HCT116 (cell line): Measurements from ENCODE around the gene IFT20. TPM values are rescaled to one million over a fixed set of nuclear protein-coding genes. Genes with fewer than 3 reads are reported as not detected.

Experiments
- ATAC-seq: fragments of 200-7000 bp; cut with Tn5 transposase; 2 replicates; pipeline ENCODE4 v1.9.1; 2020; ENCODE audit warnings: mild to moderate bottlenecking, moderate library complexity
- BruUV-seq: library from RNA; stranded (reverse); fragments of 400-500 nt; replicated peaks from 2 replicates; lab custom pipeline; 2021; lab: Mats Ljungman, UMichigan
- CTCF ChIA-PET: fragments of 300-600 bp; sonication (Branson Sonifier 250); formaldehyde crosslinking; loops from one replicate; lab custom pipeline; 2021; ENCODE audit warnings: antibody characterized with exemption; lab: Charles Lee
- POLR2A ChIA-PET: fragments of 300-600, 350-600 bp; sonication (Branson Sonifier 250); formaldehyde crosslinking; loops from one replicate; lab custom pipeline; 2021; ENCODE audit warnings: antibody characterized with exemption; lab: Charles Lee
- RAD21 ChIA-PET, 2 experiments: fragments of 300-600 bp; sonication (Branson Sonifier 250); formaldehyde crosslinking; loops; one replicate each; lab custom pipeline; 2023; ENCODE audit warnings: low total read pairs in 2 of 2; ENCODE audit not compliant: uncharacterized antibody in 2 of 2, unreplicated experiment in 2 of 2, low non-redundant PET in 1 of 2; lab: Charles Lee
- DNase-seq: peaks from one replicate; pipeline ENCODE4 v3.0.0-alpha.2; 2010; ENCODE audit warnings: low read depth, low spot score
- H2AFZ ChIP-seq: fragments of 200-600 bp; shearing (Covaris generic), sonication (generic); 2 replicates; pipeline ENCODE4 v1.6.1; 2017; ENCODE audit warnings: low read depth, mixed run types, mixed read lengths, antibody characterized with exemption, low read length; ENCODE audit not compliant: poor library complexity, severe bottlenecking
- H3K27ac ChIP-seq: 2 replicates; pipeline ENCODE4 v1.5.1; 2012; ENCODE audit warnings: low read depth, low read length
- H3K27me3 ChIP-seq: fragments of 200-600 bp; sonication (generic); 2 replicates; pipeline ENCODE4 v1.6.1; 2016; ENCODE audit warnings: mixed run types, low read length, mixed read lengths; ENCODE audit not compliant: insufficient read depth
- H3K36me3 ChIP-seq, 2 experiments: fragments of 200-500 bp in 1 of 2; fragments of 200-600 bp in 1 of 2; sonication (Bioruptor generic) in 1 of 2; sonication (generic) in 1 of 2; 2 replicates each; pipeline versions ENCODE4 v1.5.1 to v1.6.1; 2014 to 2016; ENCODE audit warnings: low read length in 2 of 2, inconsistent platforms in 1 of 2, mixed read lengths in 1 of 2, mixed run types in 1 of 2; ENCODE audit not compliant: insufficient read depth in 2 of 2, control insufficient read depth in 1 of 2
- H3K4me1 ChIP-seq, 2 experiments: fragments of 200-600 bp in 1 of 2; sonication (generic) in 1 of 2; 2 replicates each; pipeline versions ENCODE4 v1.5.1 to v1.6.1; 2012 to 2017; ENCODE audit warnings: low read length in 2 of 2, inconsistent platforms in 1 of 2, mild to moderate bottlenecking in 1 of 2, mixed read lengths in 1 of 2, mixed run types in 1 of 2, moderate library complexity in 1 of 2; ENCODE audit not compliant: insufficient read depth in 2 of 2, control insufficient read depth in 1 of 2
- H3K4me2 ChIP-seq: fragments of 200-600 bp; sonication (generic); 2 replicates; pipeline ENCODE4 v1.6.1; 2017; ENCODE audit warnings: mixed run types, low read length, mixed read lengths
- H3K4me3 ChIP-seq, 2 experiments: fragments of 200-600 bp in 1 of 2; sonication (generic) in 1 of 2; replicated peaks in 1 of 2; 2 replicates each; pipeline ENCODE4 v1.5.1; 2011 to 2016; ENCODE audit warnings: low read length in 2 of 2, control low read depth in 1 of 2, low read depth in 1 of 2, mild to moderate bottlenecking in 1 of 2, mixed read lengths in 1 of 2, mixed run types in 1 of 2
- H3K79me2 ChIP-seq: fragments of 200-600 bp; sonication (generic); 2 replicates; pipeline ENCODE4 v1.6.1; 2017; ENCODE audit warnings: mild to moderate bottlenecking, mixed run types, low read length, moderate library complexity, mixed read lengths; ENCODE audit not compliant: insufficient read depth
- H3K9ac ChIP-seq: fragments of 200-600 bp; sonication (generic); 2 replicates; pipeline ENCODE4 v1.6.1; 2016; ENCODE audit warnings: low read length, mixed read lengths
- H3K9me2 ChIP-seq: fragments of 200-600 bp; sonication (generic), shearing (Covaris generic); 2 replicates; pipeline ENCODE4 v1.6.1; 2017; ENCODE audit warnings: mixed run types, mild to moderate bottlenecking, moderate library complexity; ENCODE audit not compliant: insufficient read depth
- H3K9me3 ChIP-seq, 2 experiments: fragments of 200-500 bp in 1 of 2; fragments of 200-600 bp in 1 of 2; sonication (Bioruptor generic) in 1 of 2; sonication (generic) in 1 of 2; 2 replicates each; pipeline ENCODE4 v1.6.1; 2014 to 2017; ENCODE audit warnings: low read length in 2 of 2, mixed read lengths in 2 of 2, inconsistent platforms in 1 of 2, low read depth in 1 of 2, mild to moderate bottlenecking in 1 of 2, mixed run types in 1 of 2, moderate library complexity in 1 of 2; ENCODE audit not compliant: control insufficient read depth in 1 of 2, insufficient read depth in 1 of 2
- H4K20me1 ChIP-seq: fragments of 200-600 bp; sonication (generic), shearing (Covaris generic); 2 replicates; pipeline ENCODE4 v1.6.1; 2017; ENCODE audit warnings: mixed run types, mild to moderate bottlenecking, moderate library complexity; ENCODE audit not compliant: insufficient read depth
- CEBPB ChIP-seq: IDR thresholded peaks from 2 replicates; pipeline ENCODE4 v1.6.1; 2012; ENCODE audit warnings: low read depth
- CTCF ChIP-seq, 3 experiments: fragments of 200-600 bp in 1 of 3; sonication (generic) in 1 of 3; IDR thresholded peaks in 2 of 3; conservative IDR thresholded peaks in 1 of 3; 2 replicates each; pipeline ENCODE4 v1.5.1; 2012 to 2017; ENCODE audit warnings: low read depth in 2 of 3, low read length in 2 of 3, antibody characterized with exemption in 1 of 3, borderline replicate concordance in 1 of 3, control low read depth in 1 of 3, mild to moderate bottlenecking in 1 of 3, mixed read lengths in 1 of 3, mixed run types in 1 of 3, moderate library complexity in 1 of 3; ENCODE audit not compliant: insufficient read depth in 1 of 3
- EGR1 ChIP-seq: IDR thresholded peaks from 2 replicates; pipeline ENCODE4 v1.6.1; 2012; ENCODE audit warnings: low read depth
- ELF1 ChIP-seq: IDR thresholded peaks from 2 replicates; pipeline ENCODE4 v1.6.1; 2012; ENCODE audit warnings: low read depth, borderline replicate concordance
- EZH2 ChIP-seq: fragments of 200-600 bp; sonication (generic); IDR thresholded peaks from 2 replicates; pipeline ENCODE4 v1.6.1; 2017; ENCODE audit warnings: antibody characterized with exemption, mixed run types
- FOSL1 ChIP-seq: IDR thresholded peaks from 2 replicates; pipeline ENCODE4 v1.6.1; 2012; ENCODE audit warnings: low read depth
- JUND ChIP-seq: IDR thresholded peaks from 2 replicates; pipeline ENCODE4 v1.6.1; 2012
- RAD21 ChIP-seq: IDR thresholded peaks from 2 replicates; pipeline ENCODE4 v1.6.1; 2012; ENCODE audit warnings: low read depth, mild to moderate bottlenecking
- SIN3A ChIP-seq: IDR thresholded peaks from 2 replicates; pipeline ENCODE4 v1.6.1; 2012; ENCODE audit warnings: low read depth
- SRF ChIP-seq: IDR thresholded peaks from 2 replicates; pipeline ENCODE4 v1.6.1; 2012; ENCODE audit warnings: low read depth
- TCF7L2 ChIP-seq: IDR thresholded peaks from 2 replicates; pipeline ENCODE4 v1.7.0; 2011; ENCODE audit warnings: borderline replicate concordance, inconsistent platforms; ENCODE audit not compliant: insufficient read depth, insufficient read length; ENCODE audit errors: extremely low read depth
- YY1 ChIP-seq: IDR thresholded peaks from 2 replicates; pipeline ENCODE4 v1.6.1; 2011; ENCODE audit warnings: low read length, low read depth, moderate library complexity, mild to moderate bottlenecking; ENCODE audit not compliant: insufficient replicate concordance; ENCODE audit errors: extremely low read depth
- ZBTB33 ChIP-seq: IDR thresholded peaks from 2 replicates; pipeline ENCODE4 v1.6.1; 2011; ENCODE audit warnings: mild to moderate bottlenecking, low read length, moderate library complexity; ENCODE audit not compliant: insufficient replicate concordance; ENCODE audit errors: extremely low read depth
- ZFX ChIP-seq: fragments of 450-650 bp; IDR thresholded peaks from 2 replicates; pipeline ENCODE4 v1.6.1; 2017
- ZNF274 ChIP-seq: fragments of 200-500 bp; sonication (Bioruptor generic); IDR thresholded peaks from 2 replicates; pipeline ENCODE4 v1.6.1; 2014; ENCODE audit warnings: mild to moderate bottlenecking, low read depth, low read length, inconsistent platforms
- intact Hi-C: fragments of 100-400 bp; cut with micrococcal nuclease; formaldehyde crosslinking; loops from 2 replicates; pipeline ENCODE4 v1.10.0; 2022
- total RNA-seq: library from RNA; stranded (reverse); gene quantifications from one replicate; pipeline ENCODE4 v1.2.1, GENCODE V29; 2021; ENCODE audit not compliant: unreplicated experiment

The IFT20 gene
- total RNA-seq, 1 experiment from 2014 or later = 21.7 TPM

GRCh38 chr17:28330671-28331070 lies 4.6 kb downstream of the IFT20 start:
- ChIA-PET RAD21 (no interaction called here), CTCF (no interaction called here), POLR2A (no interaction called here)
- ATAC-seq (no peak), DNase-seq (no peak)
- Histone ChIP-seq H3K27me3 (no peaks in the 10 kb centered on the region), H3K9me2 (no peaks in the 10 kb centered on the region), H3K79me2 (peaks cover 9% of the 10 kb centered on the region), H3K27ac (no peak overlapping the region), H3K9ac (no peak overlapping the region), H4K20me1 (no peaks in the 10 kb centered on the region), H3K4me1 (peaks cover 5 to 9% of the 10 kb centered on the region in 2 experiments), H3K9me3 (no peaks in the 10 kb centered on the region), H3K4me3 (no peak overlapping the region), H3K36me3 (peaks cover 13 to 26% of the 10 kb centered on the region in 2 experiments; a peak in 3 of 4 replicates), H3K4me2 (no peak overlapping the region), H2AFZ (no peak overlapping the region)
- BruUV-seq = no TSS peak
- TF ChIP-seq ZFX = no peak
- TF ChIP-seq EZH2 = no peak
- no peak for TF ChIP-seq SRF
- TF ChIP-seq EGR1 = no peak
- TF ChIP-seq JUND = no peak
- no peak for TF ChIP-seq CEBPB
- no peak for TF ChIP-seq ELF1
- TF ChIP-seq ZBTB33 = no peak
- no peak for TF ChIP-seq YY1
- TF ChIP-seq TCF7L2 = no peak
- TF ChIP-seq RAD21 = no peak
- TF ChIP-seq FOSL1 = no peak
- no peak for TF ChIP-seq SIN3A
- TF ChIP-seq ZNF274 = no peak
- no peak for TF ChIP-seq CTCF (IDR thresholded peaks at IDR 0.05 in 2 of 3, conservative IDR thresholded peaks at IDR 0.05 in 1 of 3; ENCODE audit: borderline replicate concordance in 1 of 3, insufficient read depth in 1 of 3, low read depth in 2 of 3, low read length in 2 of 3)
- intact Hi-C loops = no loop called here
